PFSK-1 (cell line): Measurements from ENCODE around the gene COX4I1.
A peak's percentile ranks its signal among the peaks of the same experiment; 100 is the strongest.

Experiments
- FOXP2 ChIP-seq: optimal IDR thresholded peaks from 2 replicates; pipeline ENCODE3; 2011; ENCODE audit warnings: borderline replicate concordance, control low read depth, inconsistent platforms; ENCODE audit not compliant: insufficient read depth; ENCODE audit errors: extremely low read length, extremely low read depth
- POLR2AphosphoS5 ChIP-seq: IDR thresholded peaks from 2 replicates; pipeline ENCODE4 v1.6.1; 2012; ENCODE audit warnings: low read depth, mild to moderate bottlenecking, control low read depth, low read length, moderate library complexity
- REST ChIP-seq, 2 experiments: IDR thresholded peaks; 2 replicates each; pipeline versions ENCODE4 v1.6.1 to v1.8.0; 2011 to 2012; ENCODE audit warnings: low read depth in 2 of 2, low read length in 2 of 2, control low read depth in 1 of 2, inconsistent platforms in 1 of 2, mild to moderate bottlenecking in 1 of 2, moderate library complexity in 1 of 2; ENCODE audit not compliant: insufficient read depth in 1 of 2
- SIN3A ChIP-seq: IDR thresholded peaks from 2 replicates; pipeline ENCODE4 v1.6.1; 2012; ENCODE audit warnings: mild to moderate bottlenecking, low read length, moderate library complexity, borderline replicate concordance; ENCODE audit not compliant: insufficient read depth
- TAF1 ChIP-seq: IDR thresholded peaks from 2 replicates; pipeline ENCODE4 v1.6.1; 2012; ENCODE audit warnings: low read length, control low read depth, borderline replicate concordance; ENCODE audit not compliant: insufficient read depth

COX4I1 gene

GRCh38 chr16:85796599-85796998 lies 2.9 kb upstream of the COX4I1 start:
- TF ChIP-seq SIN3A = no peak

GRCh38 chr16:85798283-85798776 lies 1.2 kb upstream of the COX4I1 start:
- TF ChIP-seq SIN3A (no peak), POLR2AphosphoS5 (no peak), TAF1 (no peak), FOXP2 (no peak), REST (IDR thresholded peaks at IDR 0.05; ENCODE audit: insufficient read depth in 1 of 2, low read depth in 2 of 2, low read length in 2 of 2) (no peak)

- TF ChIP-seq TAF1 (no peak), SIN3A (0 out of 2 replicates have a peak, but pooled peaks have one; percentile 13), FOXP2 (no peak)
These were observed 496 bp upstream of the COX4I1 start for GRCh38 chr16:85798901-85799496.

GRCh38 chr16:85800321-85800669 lies 800 bp downstream of the COX4I1 start:
- no peak for TF ChIP-seq TAF1
- TF ChIP-seq SIN3A = no peak
- TF ChIP-seq POLR2AphosphoS5 = no peak
- no peak for TF ChIP-seq FOXP2
- no peak for TF ChIP-seq REST (IDR thresholded peaks at IDR 0.05; ENCODE audit: insufficient read depth in 1 of 2, low read depth in 2 of 2, low read length in 2 of 2)

- TF ChIP-seq POLR2AphosphoS5 (no peak), TAF1 (no peak), REST (IDR thresholded peaks at IDR 0.05; ENCODE audit: insufficient read depth in 1 of 2, low read depth in 2 of 2, low read length in 2 of 2) (no peak), SIN3A (no peak), FOXP2 (no peak)
These were observed 4.1 kb downstream of the COX4I1 start for GRCh38 chr16:85803570-85803969.

- TF ChIP-seq POLR2AphosphoS5 (no peak), REST (IDR thresholded peaks at IDR 0.05; ENCODE audit: insufficient read depth in 1 of 2, low read depth in 2 of 2, low read length in 2 of 2) (no peak), SIN3A (no peak), TAF1 (no peak), FOXP2 (no peak)
These were observed 6.0 kb downstream of the COX4I1 start for GRCh38 chr16:85805442-85806045.
